ENCODE measurements around the gene PTGFRN.

DNA sequence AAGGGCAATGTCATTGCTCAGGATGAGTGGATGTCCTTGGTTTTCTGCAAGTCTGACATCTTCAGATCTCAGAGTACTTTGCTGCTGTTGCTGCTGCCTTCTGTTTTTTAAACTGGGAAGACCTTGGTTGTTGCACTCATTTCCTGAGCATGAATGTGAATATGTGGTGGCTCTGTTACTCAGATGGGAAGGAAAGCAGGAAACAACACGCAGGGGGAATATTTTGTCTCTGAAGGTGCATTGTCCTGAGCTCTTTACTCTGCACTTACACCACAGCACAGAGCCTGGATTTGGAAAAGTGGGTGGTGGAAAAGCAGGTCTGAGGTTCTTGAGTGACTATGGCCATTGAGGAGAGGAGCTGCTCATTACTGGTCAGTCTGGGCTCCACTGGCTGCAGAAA is 36.3 kb downstream of the PTGFRN start:
- TF ChIP-seq POLR2A (IDR thresholded peaks at IDR 0.05) (no peak), POLR2AphosphoS5 (IDR thresholded peaks at IDR 0.05) (no peak)
- TF ChIP-seq, protein P1, sequence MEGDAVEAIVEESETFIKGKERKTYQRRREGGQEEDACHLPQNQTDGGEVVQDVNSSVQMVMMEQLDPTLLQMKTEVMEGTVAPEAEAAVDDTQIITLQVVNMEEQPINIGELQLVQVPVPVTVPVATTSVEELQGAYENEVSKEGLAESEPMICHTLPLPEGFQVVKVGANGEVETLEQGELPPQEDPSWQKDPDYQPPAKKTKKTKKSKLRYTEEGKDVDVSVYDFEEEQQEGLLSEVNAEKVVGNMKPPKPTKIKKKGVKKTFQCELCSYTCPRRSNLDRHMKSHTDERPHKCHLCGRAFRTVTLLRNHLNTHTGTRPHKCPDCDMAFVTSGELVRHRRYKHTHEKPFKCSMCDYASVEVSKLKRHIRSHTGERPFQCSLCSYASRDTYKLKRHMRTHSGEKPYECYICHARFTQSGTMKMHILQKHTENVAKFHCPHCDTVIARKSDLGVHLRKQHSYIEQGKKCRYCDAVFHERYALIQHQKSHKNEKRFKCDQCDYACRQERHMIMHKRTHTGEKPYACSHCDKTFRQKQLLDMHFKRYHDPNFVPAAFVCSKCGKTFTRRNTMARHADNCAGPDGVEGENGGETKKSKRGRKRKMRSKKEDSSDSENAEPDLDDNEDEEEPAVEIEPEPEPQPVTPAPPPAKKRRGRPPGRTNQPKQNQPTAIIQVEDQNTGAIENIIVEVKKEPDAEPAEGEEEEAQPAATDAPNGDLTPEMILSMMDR (IDR thresholded peaks at IDR 0.05), result no peak
